ENCODE data around the gene AGAP1.

GRCh38 chr2:235613649-235614048 is 119.8 kb downstream of the AGAP1 start:
- TF ChIP-seq TAF1 (IDR thresholded peaks at IDR 0.05; ENCODE audit: borderline replicate concordance, insufficient read depth, low read length) (no peak), POLR2AphosphoS5 (IDR thresholded peaks at IDR 0.05; ENCODE audit: low read depth, low read length) (no peak), SIN3A (IDR thresholded peaks at IDR 0.05; ENCODE audit: borderline replicate concordance, insufficient read depth, low read length) (no peak)
